Measurements from ENCODE around the gene CD84. TPM values are rescaled to one million over a fixed set of nuclear protein-coding genes. Genes with fewer than 3 reads are reported as not detected.
"Not testable (repeated sequence)": the region's sequence is repeated elsewhere in the genome, so short reads cannot be mapped to it uniquely, and the experiment has no call there.

The CD84 gene
- polyA plus RNA-seq, 3 donors = 0.98 to 1.9 (median 1.2) TPM

DNA sequence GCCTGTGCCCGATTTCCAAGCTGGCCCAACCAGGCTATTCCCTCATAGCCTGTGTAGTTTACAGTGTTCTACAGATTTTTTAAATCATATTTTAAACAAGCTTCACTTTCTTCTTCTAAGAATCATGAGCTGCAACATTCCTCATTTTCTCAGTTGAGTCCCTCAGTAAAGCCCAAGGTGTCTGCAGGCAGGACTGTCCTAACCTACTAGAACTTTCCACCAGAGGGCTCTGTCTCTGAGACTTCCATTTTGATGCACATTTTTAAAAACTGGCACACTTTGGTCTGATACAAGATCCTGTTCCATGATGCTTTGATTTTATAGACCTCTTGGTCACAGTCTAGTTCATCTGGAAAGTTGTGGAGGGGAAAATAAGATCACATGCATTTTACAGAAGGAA, 34.6 kb downstream of the CD84 start:
- no peak for DNase-seq (ENCODE audit: low read depth in 3 of 3, low spot score in 2 of 3)

DNA sequence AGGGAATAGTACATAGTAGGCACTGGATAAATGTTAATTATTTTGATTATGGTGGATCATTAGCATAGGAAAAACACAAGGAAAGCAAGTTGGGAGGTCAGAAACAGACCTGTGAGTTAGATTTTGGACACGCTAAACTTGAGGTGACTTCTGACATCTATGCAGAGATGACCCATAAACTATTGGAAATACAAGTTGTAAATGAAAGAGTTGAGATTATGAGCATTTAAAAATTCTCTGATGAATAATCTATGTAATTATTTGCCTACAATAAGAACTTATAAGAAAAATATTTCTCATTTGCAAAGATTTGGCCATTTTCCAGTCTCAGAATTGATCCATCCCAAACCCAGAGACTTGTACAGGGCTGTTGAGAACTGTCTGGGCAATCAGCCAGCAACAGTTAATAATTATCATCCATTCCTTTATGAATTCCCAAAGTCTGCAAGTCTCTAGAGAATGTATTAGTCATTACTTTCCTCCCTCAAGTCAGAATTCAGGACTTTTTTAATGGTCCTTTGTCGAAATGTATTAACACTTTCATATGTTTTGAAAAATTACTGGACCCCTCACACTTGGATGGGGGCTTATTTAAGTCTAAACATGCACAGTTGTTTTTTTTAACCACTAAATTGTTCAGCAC, 36.9 kb downstream of the CD84 start:
- DNase-seq (ENCODE audit: low read depth in 3 of 3, low spot score in 2 of 3) = peak; percentile 1 to 27 (median 4)

DNA sequence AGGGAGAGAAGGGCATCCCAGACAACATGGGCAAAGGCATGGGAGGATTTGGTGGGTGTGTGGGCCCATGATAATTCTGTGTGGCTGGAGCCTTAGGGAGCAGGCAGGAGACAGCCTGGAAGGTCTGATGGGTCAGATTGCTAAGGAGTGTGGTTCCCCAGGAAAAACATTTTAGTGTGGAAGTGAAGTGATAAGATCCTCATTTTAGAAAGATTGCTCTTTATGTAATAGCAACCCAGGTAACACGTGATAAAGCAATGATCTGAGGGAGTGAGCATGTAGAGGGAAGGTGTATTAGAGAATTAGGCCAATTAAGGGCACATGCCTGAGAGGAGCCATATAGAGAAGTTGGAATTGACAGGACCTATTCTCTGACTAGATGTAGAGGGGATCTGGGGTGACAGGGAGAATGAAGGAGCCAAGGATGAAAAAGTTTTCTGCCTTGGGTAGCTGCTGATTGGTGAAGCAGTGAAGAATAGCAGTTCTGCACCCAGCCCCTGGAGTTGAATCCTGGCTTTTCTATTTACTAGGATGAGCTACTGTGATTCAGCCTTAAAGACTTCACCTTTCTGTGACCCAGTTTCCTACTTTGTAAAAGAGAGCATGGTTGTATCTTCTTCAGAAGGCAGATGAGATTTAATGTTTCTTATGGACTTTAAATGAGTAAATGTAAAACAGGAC, 37.5 kb downstream of the CD84 start:
- no peak for DNase-seq (ENCODE audit: low read depth in 3 of 3, low spot score in 2 of 3)

- no peak for DNase-seq (ENCODE audit: low read depth in 3 of 3, low spot score in 2 of 3)
Measured at GRCh38 chr1:160540859-160541233, 38.5 kb downstream of the CD84 start.

DNA sequence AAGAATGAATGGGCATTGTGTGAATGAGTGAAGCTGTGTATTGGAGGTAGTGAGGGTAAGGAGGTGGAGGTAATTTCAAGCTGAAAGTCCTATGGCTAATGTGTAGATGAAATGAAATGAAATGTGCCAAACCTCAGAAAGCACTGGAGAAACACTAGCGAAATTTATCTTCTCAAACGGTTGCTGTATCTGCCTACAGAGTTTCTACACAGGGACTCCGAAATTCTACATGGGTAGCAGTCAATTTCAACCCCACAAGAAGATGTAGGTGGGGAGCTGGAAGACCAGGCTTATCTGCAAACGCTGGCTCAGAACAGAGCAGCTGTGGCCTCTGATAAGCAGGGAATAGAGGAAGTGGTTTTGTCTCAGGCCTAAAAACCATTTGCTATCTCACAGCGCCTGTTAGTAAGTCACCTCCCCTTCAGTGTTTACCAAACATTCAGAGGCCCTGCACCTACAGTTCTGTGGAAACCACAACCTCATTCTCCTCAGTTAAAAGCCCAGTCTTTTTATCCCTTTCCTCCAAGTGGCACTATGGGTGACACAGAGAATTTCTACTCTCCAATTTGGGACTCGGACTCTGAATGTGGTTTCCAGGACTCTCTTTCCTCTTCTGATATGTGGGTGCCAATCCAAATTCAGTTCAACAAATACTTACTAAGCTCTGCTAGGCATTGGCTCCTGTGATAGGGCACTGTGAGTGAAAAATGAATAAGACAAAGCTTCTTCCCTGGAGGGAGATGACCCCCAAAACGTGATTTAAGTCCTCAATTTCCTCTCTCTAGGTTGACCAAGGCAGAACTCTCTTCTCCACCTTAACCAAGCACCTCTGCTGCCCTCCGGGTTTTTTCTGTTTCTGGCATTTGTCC, 39.1 kb downstream of the CD84 start:
- no peak for DNase-seq (ENCODE audit: low read depth in 3 of 3, low spot score in 2 of 3)

GRCh38 chr1:160539684-160539989, 39.7 kb downstream of the CD84 start:
- no peak for DNase-seq (ENCODE audit: low read depth in 3 of 3, low spot score in 2 of 3)

DNA sequence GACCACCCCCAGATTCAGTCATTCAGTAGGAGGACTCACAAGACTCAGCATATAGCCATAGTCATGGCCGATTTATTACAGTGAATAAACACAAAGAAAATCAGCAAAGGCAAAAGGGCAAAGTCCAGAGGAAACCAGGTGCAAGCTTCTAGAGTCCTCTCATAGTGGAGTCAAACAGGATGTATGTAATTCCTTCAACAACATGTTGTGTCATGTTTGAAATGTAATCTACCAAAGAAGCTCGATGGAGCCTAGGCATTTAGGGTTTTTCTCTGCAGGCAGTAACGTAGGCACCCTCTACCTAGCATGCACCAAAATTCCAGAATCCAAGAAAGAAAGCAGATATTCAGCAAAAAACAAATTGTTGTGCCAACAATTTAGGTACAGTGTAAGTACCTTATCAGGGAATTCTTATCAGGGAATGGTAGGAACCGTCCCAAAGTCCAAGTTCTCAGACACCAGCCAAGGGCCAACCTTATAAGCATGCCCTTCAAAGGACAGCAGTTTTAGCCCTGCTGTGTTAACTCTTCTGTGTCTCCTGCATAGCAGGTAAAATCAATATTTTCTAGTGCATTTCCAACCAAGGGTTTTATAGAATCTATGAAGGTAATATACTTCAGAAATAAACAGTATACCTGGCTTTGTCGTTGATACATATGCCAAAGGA, 40.2 kb downstream of the CD84 start:
- no peak for DNase-seq (ENCODE audit: low read depth in 3 of 3, low spot score in 2 of 3)

GRCh38 chr1:160537714-160538665, 41.3 kb downstream of the CD84 start:
- DNase-seq (ENCODE audit: low read depth in 3 of 3, low spot score in 2 of 3) = no peak

GRCh38 chr1:160534823-160535605, 44.3 kb downstream of the CD84 start:
- DNase-seq (ENCODE audit: low read depth in 3 of 3, low spot score in 2 of 3) = no peak

DNA sequence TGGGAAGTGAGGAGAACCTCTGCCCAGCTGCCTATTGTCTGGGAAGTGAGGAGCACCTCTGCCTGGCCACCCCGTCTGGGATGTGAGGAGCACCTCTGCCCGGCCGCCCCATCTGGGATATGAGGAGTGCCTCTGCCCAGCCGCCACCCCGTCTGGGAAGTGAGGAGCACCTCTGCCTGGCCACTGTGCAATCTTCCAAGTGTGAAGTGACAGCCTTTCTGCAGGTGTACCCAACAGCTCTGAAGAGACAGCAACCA, 46.8 kb downstream of the CD84 start:
- DNase-seq (ENCODE audit: low read depth in 3 of 3, low spot score in 2 of 3) = not testable (repeated sequence)

DNA sequence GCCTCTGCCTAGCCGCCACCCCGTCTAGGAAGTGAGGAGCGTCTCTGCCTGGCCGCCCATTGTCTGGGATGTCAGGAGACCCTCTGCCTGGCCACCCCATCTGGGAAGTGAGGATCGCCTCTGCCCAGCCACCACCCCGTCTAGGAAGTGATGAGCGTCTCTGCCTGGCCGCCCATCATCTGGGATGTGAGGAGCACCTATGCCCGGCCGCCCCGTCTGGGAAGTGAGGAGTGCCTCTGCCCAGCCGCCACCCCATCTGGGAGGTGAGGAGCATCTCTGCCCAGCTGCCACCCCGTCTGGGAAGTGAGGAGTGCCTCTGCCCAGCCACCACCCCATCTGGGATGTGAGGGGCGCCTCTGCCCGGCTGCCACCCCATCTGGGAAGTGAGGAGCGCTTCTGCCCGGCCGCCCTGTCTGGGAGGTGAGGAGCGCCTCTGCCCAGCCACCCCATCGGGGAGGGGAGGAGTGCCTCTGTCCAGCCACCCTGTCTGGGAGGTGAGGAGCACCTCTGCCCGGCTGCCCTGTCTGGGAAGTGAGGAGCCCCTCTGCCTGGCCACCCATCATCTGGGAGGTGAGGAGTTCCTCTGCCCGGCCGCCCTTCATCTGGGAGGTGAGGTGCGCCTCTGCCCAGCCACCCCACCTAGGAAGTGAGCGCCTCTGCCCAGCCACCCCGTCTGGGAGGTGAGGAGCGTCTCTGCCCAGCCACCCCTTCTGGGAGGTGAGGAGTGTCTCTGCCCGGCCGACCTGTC, 47.3 kb downstream of the CD84 start:
- DNase-seq (ENCODE audit: low read depth in 3 of 3, low spot score in 2 of 3) = not testable (repeated sequence)

DNA sequence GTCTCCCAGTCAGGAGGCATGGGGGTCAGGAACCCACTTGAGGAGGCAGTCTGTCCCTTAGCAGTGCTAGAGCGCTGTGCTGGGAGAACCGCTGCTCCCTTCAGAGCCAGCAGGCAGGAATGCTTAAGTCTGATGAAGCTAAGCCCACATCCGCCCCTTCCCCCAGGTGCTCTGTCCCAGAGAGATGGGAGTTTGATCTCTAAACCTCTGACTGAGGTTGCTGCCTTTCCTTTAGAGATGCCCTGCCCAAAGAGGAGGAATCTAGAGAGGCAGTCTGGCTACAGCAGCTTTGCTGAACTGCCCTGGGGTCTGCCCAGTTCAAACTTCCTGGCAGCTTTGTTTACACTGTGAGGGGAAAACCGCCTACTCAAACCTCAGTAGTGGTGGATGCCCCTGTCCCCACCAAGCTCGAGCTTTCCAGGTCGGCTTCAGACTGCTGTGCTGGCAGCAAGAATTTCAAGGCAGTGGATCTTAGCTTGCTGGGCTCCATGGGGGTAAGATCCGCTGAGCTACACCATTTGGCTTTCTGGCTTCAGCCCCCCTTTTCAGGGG, 49.8 kb downstream of the CD84 start:
- DNase-seq (ENCODE audit: low read depth in 3 of 3, low spot score in 2 of 3) = not testable (repeated sequence)

DNA sequence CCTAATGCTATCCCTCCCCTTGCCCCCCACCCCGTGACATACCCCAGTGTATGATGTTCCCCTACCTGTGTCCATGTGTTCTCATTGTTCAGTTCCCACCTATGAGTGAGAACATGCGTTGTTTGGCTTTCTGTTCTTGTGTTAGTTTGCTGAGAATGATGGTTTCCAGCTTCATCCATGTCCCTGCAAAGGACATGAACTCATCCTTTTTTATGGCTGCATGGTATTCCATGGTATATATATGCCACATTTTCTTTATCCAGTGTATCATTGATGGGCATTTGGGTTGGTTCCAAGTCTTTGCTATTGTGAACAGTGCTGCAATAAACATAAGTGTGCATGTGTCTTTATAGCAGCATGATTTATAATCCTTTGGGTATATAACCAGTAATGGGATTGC, 55.5 kb downstream of the CD84 start:
- DNase-seq (ENCODE audit: low read depth in 3 of 3, low spot score in 2 of 3) = not testable (repeated sequence)

GRCh38 chr1:160522622-160523345, 56.5 kb downstream of the CD84 start, which contains the start of gene SLAMF6:
SLAMF6 (minus strand) TSS chr1:160523255; CDS start chr1:160523192, 63 bp downstream.
- no peak for DNase-seq (ENCODE audit: low read depth in 3 of 3, low spot score in 2 of 3)

- no peak for DNase-seq (ENCODE audit: low read depth in 3 of 3, low spot score in 2 of 3)
Measured at GRCh38 chr1:160522136-160522535, 57.2 kb downstream of the CD84 start.

DNA sequence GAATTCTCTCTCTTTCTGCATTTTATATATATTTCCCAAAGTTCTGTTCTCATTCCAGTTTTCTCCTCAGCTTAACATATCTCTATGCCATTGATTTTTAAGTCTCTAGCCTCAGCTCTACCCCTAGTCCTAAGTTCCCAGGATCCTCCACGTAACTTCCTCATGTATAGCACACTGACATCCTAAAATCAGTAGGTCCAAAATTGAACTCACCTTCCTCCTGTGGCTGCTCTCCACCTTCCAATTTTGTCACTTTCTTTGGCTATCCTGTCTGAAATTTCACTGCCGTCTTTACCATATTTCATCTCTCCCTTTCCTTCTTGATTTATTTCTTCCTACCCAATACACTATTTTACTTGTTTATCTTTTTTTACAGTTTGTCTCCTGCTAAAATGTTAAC, 57.7 kb downstream of the CD84 start:
- DNase-seq (ENCODE audit: low read depth in 3 of 3, low spot score in 2 of 3) = no peak

DNA sequence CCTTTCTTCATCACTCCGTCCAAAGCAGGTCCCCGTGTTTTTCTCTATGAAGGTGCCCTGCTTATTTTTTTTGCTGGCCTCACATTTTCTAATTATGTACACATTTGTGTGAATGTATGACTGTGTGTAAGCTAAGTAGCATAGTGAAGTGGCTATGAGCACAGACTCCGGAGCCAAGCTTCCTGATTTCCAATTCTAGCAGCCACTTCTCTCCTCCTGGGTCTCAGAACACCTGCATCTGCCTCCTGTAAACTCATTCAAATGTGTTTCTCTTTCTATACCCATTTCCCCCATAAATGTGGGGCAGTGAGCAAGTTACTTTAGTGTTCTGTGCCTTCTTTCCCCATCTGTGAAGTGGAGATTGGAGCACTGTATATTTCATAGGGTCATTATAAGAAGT, 58.3 kb downstream of the CD84 start:
- no peak for DNase-seq (ENCODE audit: low read depth in 3 of 3, low spot score in 2 of 3)

DNA sequence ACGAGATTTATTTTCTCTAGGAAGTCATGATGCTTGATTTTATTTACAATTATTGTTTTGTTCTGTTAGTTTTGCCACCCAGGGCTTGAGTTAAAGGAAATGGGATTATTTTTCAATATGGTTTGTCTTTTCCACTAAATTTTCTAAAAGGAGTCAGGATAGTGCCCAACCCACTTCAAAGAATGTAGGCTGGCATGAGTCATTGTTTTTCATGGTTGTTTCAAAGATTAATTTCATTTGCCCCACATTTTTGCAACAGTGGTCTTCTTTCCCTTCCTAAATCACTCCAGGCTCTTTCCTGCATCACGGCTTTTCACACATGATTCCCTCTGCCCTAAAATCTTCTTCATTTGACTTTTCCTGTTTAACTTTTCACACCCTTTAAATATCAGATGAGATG, 58.7 kb downstream of the CD84 start:
- DNase-seq (ENCODE audit: low read depth in 3 of 3, low spot score in 2 of 3) = no peak

Data from right renal cortex interstitium (tissue), 3 donors.